NCI-H1436 (cell line): ENCODE data around the gene HS3ST3A1.

Source experiments
- DNase-seq: peaks from one replicate; lab custom pipeline; 2025; lab: John Stamatoyannopoulos, UW

HS3ST3A1 gene

DNA sequence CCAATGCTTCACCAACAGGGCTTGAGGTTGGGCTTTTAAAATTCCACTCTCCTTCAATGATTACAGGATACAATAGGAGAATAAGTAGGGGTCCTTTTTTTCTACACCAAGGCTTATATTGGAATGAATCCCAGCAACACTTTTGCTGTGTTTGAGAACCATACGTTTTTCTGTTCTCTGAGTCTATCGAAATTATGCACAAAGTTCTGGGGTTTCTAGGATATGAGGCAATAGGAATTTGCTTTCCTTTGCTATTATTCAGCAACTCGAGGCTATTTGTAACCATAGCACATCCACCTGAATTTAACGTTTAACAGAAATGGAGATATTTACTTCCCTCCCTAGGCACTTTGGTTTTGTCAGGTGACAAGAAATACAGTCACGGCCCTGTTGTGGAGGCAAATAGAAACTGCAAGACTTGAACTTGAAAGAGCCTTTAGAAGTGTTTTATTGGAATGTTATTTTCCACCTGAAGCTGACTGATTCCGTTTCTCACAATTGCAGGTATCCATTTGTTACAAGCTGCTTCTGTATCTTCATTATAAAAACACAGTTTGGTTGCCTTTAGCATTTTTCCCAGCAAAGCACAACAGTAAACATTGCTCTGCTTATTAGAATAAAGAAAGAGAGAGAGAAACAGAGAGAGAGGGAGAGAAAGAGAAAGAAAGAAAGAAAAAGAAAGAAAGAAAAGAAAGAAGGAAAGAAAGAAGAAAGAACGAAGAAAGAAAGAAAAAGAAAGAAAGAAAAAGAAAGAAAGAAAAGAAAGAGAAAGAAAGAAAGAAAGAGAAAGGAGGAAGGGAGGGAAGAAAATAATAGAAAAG, 109.6 kb downstream of the HS3ST3A1 start:
- DNase-seq = no peak

DNA sequence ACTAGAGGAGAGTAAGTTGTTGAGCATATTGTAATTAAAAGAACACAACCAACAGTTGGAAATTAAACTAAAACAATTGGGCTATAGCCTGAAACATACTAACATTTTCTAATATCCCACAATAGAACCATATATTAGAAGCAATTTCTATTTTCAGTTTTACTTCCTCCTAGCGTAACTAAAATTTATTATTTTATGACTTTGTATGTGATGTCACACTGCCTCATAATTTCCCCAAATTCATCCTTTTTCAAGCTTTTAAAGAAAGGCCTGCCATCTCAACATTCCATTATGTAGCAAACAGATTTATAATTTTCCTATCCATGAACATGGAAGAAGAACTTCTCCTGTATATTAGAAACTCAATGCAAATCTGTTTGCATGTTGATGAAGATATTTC, 110.2 kb downstream of the HS3ST3A1 start:
- no peak for DNase-seq

DNA sequence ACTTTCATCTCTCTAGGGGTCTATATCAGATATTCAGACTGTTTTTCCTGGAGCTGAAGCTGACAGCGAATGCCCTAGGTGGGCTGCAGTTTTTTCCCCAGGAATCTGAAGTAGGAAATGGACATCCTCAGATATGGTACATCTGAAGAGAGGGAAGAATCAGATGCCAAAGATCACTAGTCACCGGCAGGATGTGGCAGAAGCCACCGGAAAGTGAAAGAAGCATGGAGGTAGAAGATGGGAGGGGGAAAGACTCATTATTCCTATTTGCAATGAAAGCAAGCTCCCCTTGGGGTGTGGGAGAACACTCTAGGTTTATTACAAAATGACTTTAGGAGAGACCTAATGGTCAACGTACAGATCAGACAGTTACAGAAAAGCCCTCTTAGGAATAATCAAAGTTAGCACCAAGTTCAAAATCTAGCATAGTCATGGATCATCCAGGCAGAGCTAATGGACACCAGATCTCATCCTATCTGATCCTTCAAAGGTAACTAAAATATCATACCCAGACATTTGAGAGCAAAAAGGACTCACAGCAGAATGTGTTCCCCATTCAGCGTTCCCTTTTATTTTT, 110.7 kb downstream of the HS3ST3A1 start:
- DNase-seq = no peak

DNA sequence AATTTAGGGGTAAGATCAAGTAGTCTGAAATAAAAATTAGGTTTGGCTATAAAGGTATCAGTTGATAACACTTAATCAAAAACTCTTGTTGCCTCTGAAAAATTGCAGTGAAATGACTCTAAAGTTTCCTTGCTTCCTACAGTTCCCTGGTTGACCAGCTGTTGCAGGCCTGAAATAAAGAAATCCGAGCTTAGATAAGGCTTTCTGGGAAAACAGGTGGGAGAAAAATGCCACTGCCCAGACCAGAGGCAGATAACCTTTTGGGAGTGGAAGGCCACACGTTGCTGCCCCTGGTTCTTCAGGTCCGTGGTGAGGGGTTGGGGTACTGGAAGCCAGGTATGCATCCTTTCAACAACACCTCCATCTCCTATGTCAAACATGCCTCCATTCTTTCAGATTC, 111.3 kb downstream of the HS3ST3A1 start:
- no peak for DNase-seq

DNA sequence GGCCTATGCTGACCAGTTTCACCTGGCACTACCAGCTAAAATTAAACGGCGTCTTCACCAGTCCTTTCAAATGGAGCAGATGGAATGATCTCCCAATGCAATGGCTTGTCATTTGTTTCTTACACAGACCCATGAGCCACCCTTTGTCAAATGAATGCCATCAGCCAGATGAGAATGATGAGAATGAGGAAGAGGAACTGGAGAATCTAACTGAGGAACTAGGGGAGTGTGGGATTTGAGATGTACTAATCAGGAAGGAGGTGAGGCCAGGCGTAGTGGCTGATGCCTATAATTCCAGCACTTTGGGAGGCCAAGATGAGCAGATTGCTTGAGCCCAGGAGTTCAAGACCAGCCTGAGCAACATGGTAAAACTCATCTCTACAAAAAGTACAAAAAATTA, 116.4 kb downstream of the HS3ST3A1 start:
- no peak for DNase-seq

DNA sequence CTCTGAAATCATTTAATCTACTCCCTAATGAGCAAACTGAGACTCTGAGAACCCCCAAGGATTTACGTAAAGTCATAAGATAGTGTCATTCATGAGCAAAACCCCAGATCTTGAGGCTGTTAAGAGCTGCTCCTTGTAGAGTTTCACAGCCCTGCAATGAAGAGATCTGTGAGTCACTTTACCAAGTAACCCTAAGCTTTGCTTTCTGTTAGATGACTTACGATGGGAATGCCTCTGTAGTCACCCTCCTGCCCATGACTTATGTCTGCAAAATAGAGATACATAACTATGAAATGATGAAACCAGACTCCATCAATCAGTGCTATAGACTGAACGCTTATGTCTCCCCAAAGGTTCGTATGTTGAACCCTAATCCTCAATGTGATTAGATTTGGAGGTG, 117.7 kb downstream of the HS3ST3A1 start:
- no peak for DNase-seq

DNA sequence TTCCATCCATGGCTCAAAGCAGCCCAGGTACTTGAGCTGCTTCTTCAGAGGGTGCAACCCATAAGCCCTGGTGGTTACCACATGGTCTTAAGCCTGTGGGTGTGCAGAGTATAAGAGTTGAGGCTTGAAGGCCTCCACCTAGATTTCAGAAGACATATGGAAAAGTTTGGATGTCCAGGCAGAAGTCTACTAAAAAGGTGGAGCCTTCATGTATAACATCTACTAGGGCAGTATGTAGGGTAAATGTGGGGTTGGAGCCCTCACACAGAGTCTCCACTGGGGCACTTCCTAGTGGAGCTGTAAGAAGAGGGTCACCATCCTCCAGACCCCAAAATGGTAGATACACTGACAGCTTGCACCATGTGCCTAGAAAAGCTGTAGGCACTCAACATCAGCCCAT, 120.9 kb downstream of the HS3ST3A1 start:
- DNase-seq = no peak

DNA sequence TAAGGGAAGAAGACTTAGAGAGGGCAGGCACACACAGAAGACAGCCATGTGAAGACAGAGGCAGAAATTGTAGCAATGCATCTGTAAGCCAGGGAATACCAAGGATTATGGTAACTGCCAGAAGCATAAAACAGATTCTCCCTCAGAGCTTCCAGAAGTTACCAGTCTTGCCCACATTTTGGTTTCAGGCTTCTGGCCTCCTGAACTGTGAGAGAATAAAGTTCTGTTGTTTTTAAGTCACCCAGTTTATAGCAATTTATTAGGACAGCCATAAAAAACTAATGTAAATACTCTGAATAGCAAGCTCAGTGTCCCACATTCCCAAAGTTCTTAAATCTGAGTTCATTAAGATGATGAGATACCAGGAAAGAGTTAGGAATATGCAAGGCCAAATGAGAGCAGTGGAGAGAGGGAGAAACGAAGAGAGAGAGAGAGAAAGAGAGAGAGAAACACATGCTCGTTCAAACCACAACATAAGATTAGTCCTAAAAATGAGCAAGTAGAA, 123.4 kb downstream of the HS3ST3A1 start:
- DNase-seq = no peak

DNA sequence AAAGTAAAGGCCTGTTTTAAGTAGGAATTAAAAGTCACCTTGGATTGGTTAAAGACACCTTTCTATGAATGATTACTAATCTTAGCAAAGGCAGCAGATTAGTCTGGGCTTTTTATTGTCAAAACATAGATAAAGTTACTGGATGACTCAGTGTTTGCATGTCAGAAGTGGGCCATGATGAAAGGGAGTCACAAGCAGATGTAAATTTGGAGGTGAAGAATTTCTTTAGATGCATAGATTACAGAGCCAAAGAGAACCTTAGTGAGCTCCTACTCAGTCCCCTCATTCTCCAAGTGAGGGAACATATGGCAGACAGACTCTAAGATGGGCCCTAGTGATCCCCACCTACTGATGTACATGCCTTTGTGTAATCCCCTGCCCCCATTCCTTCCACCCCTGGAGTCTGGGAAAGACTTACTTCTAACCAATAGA, 124.5 kb downstream of the HS3ST3A1 start:
- DNase-seq = no peak

DNA sequence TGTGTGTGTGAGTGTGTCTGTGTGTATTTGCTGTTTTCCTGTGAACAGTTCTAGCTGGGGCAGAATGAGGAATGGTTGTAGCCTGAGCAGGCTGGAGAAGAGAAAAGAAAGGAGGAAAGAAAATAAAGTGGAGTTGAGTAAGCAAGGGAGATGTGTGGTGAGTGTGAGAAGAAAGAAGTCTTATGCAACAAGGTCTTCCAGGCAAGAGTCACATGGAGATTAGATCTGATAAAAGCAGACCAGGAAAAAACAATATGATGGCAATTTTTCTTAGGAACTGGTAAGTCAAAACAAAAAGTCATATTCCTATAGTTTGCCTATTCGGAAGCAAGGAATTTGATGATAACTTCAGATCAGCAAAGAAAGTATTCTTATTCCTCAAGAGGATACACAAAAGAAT, 125.0 kb downstream of the HS3ST3A1 start:
- no peak for DNase-seq

DNA sequence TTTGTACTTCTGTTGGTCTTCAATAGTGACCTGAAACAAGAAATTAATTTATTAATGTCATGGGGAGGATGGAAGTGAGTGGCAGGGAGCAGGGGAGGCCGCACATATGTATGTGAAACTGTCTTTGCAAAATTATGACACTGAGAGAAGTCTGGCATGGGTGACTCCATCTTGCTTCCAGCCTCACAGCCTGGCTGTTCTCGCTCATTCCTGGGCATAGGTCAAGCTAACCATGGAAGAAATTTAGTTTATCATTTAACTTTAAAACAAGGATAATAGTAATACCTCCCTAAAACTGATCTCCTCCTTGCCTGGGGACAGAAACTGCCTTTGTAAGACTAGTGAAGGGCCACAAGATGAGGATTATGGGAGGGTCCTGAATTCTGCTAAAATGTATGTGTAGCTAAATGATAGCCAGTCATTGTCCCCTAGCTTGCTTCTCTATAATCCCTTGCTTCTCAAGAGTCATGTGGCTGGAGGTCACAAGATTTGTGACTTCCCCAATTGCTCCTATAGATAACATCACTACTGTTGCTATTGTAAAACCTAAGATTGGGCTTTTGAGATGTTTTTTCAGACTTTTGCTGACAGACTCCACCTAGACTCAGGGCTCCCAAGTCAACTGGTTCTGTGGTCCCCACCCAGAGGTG, 126.0 kb downstream of the HS3ST3A1 start:
- no peak for DNase-seq

DNA sequence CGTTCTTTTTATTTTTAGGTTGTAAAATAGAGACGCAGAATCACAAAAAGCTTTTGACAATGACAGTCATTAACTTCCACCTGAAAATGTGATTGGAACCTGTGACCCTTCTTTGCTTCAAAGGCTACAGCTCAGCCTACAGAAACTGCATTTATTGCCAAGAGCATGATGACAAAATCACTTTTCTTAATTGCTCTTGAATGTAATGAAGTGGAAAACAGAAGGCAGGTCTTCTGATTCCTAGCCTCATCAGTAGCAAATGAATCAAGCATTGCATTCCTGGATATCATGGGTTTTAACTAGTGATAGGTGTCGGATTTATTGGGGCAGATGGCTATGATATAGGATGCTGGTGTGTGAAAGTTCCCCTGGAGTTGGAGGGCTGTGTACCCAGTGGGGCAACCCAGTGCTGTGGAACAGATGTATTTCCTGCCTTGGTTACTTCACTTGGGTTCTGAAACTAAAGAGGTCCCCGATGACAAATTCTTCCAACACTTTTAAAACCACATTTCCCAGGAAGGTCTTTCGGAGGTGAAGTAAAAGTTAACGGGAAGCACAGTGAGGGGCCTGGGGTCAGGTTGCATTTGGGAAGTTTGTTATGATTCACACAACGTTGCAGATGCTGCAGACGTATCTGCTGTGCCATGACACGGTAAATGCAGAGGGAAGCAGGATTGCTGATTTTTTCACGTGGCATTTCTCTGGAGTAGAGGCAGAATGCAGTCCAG, 127.5 kb downstream of the HS3ST3A1 start:
- no peak for DNase-seq

DNA sequence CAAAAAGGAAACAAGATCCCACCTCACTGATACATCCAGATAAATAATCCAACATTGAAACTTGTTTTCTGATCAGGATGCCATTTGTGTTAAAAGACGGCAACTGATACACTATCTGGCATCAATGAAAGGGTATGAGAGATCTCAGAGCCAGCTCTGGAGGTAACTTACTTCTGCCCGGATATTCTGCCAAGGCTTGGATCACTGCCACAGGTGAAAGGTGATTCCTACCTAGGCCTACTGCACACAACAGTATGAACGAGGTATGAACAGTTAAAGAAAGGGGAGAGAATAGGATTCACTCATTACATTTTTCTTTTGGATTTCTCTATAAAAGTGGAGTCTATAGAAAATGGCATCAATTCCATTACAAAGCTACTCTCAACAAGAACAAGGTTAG, 136.1 kb downstream of the HS3ST3A1 start:
- no peak for DNase-seq

DNA sequence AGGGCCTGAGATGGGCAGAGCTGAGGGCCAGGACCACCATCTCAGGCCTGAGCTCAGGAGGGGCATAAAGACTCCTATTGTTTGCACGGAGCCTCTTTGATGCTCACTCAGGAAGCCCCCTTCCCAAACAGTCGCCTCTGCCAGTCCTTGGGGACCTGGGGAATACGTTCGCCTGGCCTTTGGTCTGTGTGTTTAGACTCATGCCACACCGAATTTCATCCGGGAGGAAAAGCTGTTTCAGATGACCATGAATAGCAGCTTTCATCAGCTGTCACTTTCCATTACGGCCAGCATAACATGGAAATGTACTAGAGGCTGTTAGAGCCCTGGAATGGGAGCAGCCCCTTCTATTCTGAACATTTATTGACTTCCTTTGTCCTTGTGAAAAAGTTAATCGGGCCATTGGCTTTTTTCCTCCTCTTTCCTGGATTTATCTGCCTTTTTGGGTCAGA, 139.0 kb downstream of the HS3ST3A1 start:
- no peak for DNase-seq

DNA sequence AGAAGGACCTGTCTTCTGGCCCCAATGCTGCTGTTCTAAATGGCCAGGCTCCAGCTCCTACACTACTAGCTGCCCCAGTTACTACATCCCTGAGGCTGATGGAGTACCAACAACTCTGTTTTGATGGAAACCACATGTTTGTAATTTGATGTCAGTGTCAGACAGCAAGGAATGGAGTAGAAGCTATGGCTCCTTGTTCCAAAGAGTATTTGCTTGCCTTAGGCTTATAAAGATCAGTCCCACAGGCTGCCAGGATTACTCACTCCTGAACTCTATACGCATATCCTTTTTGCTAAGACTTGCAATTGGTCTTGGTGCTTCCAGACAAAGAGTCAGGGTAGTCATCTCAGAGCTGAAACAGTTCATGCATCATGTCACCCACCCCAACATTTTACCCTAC, 139.6 kb downstream of the HS3ST3A1 start:
- no peak for DNase-seq

DNA sequence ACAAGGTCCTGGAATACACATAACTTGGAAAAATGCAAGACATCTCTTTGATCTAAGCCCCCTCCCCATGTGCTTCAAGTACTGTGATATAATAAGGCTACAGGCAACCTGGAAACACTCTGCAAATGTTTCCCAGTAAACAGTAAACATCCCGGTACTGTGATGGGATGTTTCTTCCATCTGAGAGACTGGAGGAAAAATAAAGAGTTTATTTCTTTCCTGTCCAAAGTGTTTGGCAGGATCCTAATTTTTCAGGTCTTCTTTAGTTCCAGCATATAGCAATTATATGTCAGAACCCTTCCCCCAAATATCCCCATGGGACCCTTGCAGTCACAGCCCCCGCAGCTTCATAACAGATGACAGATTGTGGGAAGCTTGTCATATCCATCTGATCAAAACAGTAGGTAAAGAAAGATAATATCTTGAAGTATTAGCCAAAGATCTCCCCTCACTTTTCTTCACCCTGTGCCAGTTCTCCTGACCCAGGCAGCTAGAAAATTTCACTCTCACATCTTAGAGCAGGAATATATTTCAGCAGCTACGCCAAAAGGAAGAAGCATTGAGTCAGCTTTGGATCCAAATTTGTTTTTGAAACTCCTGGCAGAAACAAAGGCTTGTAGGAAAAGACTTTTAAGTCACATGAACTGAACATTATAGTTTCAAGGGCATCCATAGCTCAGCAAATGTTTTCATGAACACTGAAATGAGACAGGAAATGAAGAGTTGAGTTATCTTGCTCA, 141.3 kb downstream of the HS3ST3A1 start:
- DNase-seq = no peak

DNA sequence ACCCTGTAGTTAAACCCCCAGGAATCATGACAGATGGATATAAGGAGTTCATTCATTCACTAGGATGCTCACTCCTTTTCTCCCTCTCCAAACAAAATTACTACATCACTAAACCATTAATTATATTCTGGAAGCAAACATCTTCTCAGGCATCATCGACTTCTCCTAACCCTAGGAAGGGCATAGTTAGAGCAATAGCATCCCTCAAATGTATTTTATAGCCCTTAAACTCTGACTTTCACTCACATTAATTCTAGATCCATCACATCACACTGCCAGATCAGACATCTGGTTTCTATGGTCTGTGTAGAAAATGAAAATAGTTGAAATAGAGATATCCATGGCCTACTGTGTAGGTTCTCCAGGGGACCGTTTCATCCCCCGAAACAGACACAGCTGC, 143.9 kb downstream of the HS3ST3A1 start:
- DNase-seq = no peak
